Nephron progenitor cell (in vitro differentiated cells): ENCODE data around the gene ATP5PF.

Experiments used
- DNase-seq: peaks from one replicate; pipeline ENCODE4 v3.0.0; 2021
- H3K27ac Mint-ChIP-seq: 2 replicates; pipeline ENCODE4 v1.8.0; 2021; ENCODE audit warnings: mild to moderate bottlenecking, moderate library complexity, mixed read lengths
- H3K27me3 Mint-ChIP-seq: 2 replicates; pipeline ENCODE4 v1.8.0; 2021; ENCODE audit warnings: mild to moderate bottlenecking, low read depth, mixed read lengths; ENCODE audit not compliant: poor library complexity
- H3K36me3 Mint-ChIP-seq: 2 replicates; pipeline ENCODE4 v1.8.0; 2021; ENCODE audit warnings: low read depth, mixed read lengths
- H3K4me1 Mint-ChIP-seq: 2 replicates; pipeline ENCODE4 v1.8.0; 2021; ENCODE audit warnings: mixed read lengths
- H3K4me3 Mint-ChIP-seq: 2 replicates; pipeline ENCODE4 v1.8.0; 2021; ENCODE audit warnings: mild to moderate bottlenecking, moderate library complexity, mixed read lengths
- H3K9me3 Mint-ChIP-seq: 2 replicates; pipeline ENCODE4 v1.8.0; 2021; ENCODE audit warnings: mild to moderate bottlenecking, moderate library complexity, mixed read lengths
- CTCF ChIP-seq: fragments of 200-600 bp; sonication (generic); IDR thresholded peaks from 2 replicates; pipeline ENCODE4 v1.5.0; 2021; ENCODE audit warnings: antibody characterized with exemption

Gene ATP5PF

DNA sequence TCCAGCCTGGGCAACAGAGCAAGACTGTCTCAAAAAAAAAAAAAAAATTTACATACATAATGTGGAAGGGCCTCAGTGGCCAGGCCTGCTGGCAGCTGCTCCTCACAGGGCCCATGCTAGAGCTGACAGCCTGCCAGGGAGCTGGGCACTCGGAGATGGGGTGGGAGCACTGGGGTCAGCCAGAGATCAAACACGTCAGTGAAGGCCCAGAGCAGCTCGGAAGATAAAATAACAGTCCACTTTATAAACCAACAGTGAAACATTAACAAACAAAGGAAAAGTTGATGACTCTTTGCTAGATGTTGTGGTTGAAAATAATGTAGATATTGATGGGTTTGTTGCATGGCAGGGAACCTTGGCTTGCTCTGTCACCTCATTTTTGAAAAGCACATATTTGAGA lies 42.7 kb downstream of the ATP5PF start:
- H3K36me3 Mint-ChIP-seq: peaks cover 18% of the 10 kb centered on the region
- DNase-seq: no peak
- H3K9me3 Mint-ChIP-seq: peaks cover 9% of the 10 kb centered on the region
- TF ChIP-seq CTCF: no peak
- H3K4me3 Mint-ChIP-seq: no peak overlapping the region
- H3K27ac Mint-ChIP-seq: no peak overlapping the region
- H3K4me1 Mint-ChIP-seq: no peaks in the 10 kb centered on the region
- H3K27me3 Mint-ChIP-seq: peaks cover 5% of the 10 kb centered on the region

DNA sequence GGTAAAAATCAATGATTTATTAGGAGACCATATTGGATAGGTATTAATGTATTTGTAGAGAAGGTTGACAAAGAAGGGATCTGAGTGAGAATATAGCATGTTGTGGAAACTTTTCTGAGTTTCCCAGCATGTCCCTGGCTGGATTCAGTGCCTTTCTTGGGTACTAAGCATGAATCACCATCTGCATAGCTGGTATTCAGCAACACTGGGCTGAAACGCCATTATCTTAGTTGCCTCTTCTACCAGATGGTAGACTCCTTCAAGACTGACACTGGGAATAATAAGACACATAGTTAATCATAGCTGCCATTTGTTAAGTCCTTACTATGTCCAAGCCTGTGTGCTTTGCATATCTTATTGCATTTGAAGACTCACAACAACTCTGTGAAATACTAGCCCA lies 45.5 kb downstream of the ATP5PF start:
- no peaks in the 10 kb centered on the region for H3K9me3 Mint-ChIP-seq
- no peaks in the 10 kb centered on the region for H3K4me1 Mint-ChIP-seq
- TF ChIP-seq CTCF: no peak
- H3K36me3 Mint-ChIP-seq: peaks cover 7% of the 10 kb centered on the region
- H3K27ac Mint-ChIP-seq: no peak overlapping the region
- DNase-seq: no peak
- H3K4me3 Mint-ChIP-seq: no peak overlapping the region
- peaks cover 3% of the 10 kb centered on the region for H3K27me3 Mint-ChIP-seq

GRCh38 chr21:25688275-25689155 lies 46.2 kb downstream of the ATP5PF start:
- TF ChIP-seq CTCF: no peak
- no peaks in the 10 kb centered on the region for H3K9me3 Mint-ChIP-seq
- no peaks in the 10 kb centered on the region for H3K4me1 Mint-ChIP-seq
- peaks cover under 1% of the 10 kb centered on the region for H3K36me3 Mint-ChIP-seq
- H3K4me3 Mint-ChIP-seq: no peak overlapping the region
- no peak overlapping the region for H3K27ac Mint-ChIP-seq
- H3K27me3 Mint-ChIP-seq: peaks cover 3% of the 10 kb centered on the region
- DNase-seq: no peak

- TF ChIP-seq CTCF: no peak
- Mint-ChIP-seq H3K4me3 (no peak overlapping the region), H3K4me1 (no peaks in the 10 kb centered on the region), H3K36me3 (no peaks in the 10 kb centered on the region), H3K27me3 (peaks cover 3% of the 10 kb centered on the region), H3K9me3 (no peaks in the 10 kb centered on the region), H3K27ac (no peak overlapping the region)
- no peak for DNase-seq
Observed at GRCh38 chr21:25687787-25688186, 46.9 kb downstream of the ATP5PF start.

DNA sequence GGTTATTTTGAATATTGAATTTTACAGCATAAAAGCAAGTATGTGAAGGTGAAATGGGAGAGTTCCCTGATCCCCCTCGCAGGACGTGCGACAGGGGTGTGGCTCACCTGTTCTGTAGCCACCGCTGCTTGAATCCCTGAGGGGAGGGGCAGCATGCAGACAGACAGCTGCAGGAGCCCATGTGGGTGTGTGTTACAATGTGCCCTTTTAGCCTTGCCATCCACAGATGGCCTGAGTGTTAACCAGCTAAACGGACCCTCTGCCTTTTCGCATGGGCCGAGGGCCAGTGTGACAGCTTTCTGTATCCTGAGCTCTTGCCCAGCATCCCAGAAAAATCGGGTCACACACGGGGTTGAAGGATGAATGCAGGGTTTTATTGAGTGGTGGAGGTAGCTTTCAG lies 52.3 kb downstream of the ATP5PF start:
- no peak for DNase-seq
- no peak for TF ChIP-seq CTCF
- Mint-ChIP-seq H3K36me3 (no peaks in the 10 kb centered on the region), H3K27me3 (no peaks in the 10 kb centered on the region), H3K27ac (no peak overlapping the region), H3K4me1 (no peaks in the 10 kb centered on the region), H3K4me3 (no peak overlapping the region), H3K9me3 (peaks cover 5% of the 10 kb centered on the region)

DNA sequence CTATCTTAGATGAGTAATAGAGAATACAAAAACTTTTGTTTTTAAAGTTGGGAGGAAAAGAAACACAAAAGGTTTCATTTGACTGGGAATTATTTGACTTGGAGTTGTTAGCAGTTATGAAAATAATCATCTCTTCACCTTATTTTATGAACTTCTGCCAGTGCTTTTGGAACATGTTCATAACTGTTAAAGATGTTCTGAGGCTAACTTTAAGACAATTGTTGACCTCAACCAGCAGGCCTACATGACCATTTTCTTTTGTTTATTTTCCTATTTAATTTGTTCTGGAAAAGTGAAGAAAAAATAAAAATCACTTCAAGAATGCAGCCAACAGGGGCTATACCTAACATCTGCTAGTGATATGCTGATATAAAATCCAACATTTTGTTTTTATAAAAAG lies 58.3 kb downstream of the ATP5PF start:
- Mint-ChIP-seq H3K4me3 (no peak overlapping the region), H3K27me3 (no peaks in the 10 kb centered on the region), H3K36me3 (no peaks in the 10 kb centered on the region), H3K4me1 (no peaks in the 10 kb centered on the region), H3K27ac (no peak overlapping the region), H3K9me3 (peaks cover 15% of the 10 kb centered on the region)
- TF ChIP-seq CTCF: no peak
- no peak for DNase-seq
